HG03175 (cell line): ENCODE results near the gene ZNF608.

Experiments used
- ATAC-seq: cut with Tn5 transposase; IDR thresholded peaks from one replicate; pipeline ENCODE4 v1.9.1; 2021; ENCODE audit warnings: mild to moderate bottlenecking, moderate library complexity; ENCODE audit not compliant: unreplicated experiment

ZNF608 gene

DNA sequence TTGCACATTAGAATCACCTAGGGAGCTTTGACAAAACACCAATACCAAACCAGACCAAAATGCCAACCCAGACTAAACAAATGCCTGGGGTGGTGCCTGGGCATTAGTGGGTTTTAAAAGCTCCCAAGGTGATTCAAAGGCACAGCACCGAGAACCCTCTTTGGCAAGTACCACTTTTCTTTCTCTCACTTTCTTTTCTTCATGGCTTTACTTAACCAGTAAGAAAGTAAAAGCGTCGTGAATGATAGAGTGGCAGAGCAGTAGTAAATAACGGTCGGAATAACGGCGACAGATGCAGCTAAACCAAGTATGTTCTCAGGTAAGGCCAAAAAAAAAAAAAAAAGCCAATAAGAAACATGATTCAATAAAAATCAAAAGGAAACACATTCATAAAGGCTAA, 49.5 kb downstream of the ZNF608 start:
- no peak for ATAC-seq
